Measurements from ENCODE around the gene SLC35F5.

- TF ChIP-seq CTCF (IDR thresholded peaks at IDR 0.05 in 2 of 3, conservative IDR thresholded peaks at IDR 0.05 in 1 of 3; ENCODE audit: borderline replicate concordance in 1 of 3, insufficient read depth in 1 of 3, low read depth in 2 of 3, low read length in 2 of 3) (no peak), EZH2phosphoT487 (IDR thresholded peaks at IDR 0.05; ENCODE audit: borderline replicate concordance) (no peak), EZH2 (IDR thresholded peaks at IDR 0.05) (no peak), CEBPB (IDR thresholded peaks at IDR 0.05; ENCODE audit: low read depth) (no peak), POLR2A (IDR thresholded peaks at IDR 0.05; ENCODE audit: borderline replicate concordance, extremely low read depth, insufficient read depth, insufficient read length) (no peak), SIN3A (IDR thresholded peaks at IDR 0.05; ENCODE audit: low read depth) (no peak), POLR2AphosphoS5 (IDR thresholded peaks at IDR 0.05; ENCODE audit: low read depth, low read length) (no peak), YY1 (IDR thresholded peaks at IDR 0.05; ENCODE audit: extremely low read depth, insufficient replicate concordance, low read depth, low read length) (no peak), SP1 (IDR thresholded peaks at IDR 0.05; ENCODE audit: low read depth) (no peak), ZNF274 (IDR thresholded peaks at IDR 0.05; ENCODE audit: low read depth, low read length) (no peak), RAD21 (IDR thresholded peaks at IDR 0.05; ENCODE audit: low read depth) (no peak)
- TF ChIP-seq, protein P1, sequence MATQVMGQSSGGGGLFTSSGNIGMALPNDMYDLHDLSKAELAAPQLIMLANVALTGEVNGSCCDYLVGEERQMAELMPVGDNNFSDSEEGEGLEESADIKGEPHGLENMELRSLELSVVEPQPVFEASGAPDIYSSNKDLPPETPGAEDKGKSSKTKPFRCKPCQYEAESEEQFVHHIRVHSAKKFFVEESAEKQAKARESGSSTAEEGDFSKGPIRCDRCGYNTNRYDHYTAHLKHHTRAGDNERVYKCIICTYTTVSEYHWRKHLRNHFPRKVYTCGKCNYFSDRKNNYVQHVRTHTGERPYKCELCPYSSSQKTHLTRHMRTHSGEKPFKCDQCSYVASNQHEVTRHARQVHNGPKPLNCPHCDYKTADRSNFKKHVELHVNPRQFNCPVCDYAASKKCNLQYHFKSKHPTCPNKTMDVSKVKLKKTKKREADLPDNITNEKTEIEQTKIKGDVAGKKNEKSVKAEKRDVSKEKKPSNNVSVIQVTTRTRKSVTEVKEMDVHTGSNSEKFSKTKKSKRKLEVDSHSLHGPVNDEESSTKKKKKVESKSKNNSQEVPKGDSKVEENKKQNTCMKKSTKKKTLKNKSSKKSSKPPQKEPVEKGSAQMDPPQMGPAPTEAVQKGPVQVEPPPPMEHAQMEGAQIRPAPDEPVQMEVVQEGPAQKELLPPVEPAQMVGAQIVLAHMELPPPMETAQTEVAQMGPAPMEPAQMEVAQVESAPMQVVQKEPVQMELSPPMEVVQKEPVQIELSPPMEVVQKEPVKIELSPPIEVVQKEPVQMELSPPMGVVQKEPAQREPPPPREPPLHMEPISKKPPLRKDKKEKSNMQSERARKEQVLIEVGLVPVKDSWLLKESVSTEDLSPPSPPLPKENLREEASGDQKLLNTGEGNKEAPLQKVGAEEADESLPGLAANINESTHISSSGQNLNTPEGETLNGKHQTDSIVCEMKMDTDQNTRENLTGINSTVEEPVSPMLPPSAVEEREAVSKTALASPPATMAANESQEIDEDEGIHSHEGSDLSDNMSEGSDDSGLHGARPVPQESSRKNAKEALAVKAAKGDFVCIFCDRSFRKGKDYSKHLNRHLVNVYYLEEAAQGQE (IDR thresholded peaks at IDR 0.05; ENCODE audit: low read depth), result no peak
- TF ChIP-seq, protein P2, sequence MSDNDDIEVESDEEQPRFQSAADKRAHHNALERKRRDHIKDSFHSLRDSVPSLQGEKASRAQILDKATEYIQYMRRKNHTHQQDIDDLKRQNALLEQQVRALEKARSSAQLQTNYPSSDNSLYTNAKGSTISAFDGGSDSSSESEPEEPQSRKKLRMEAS (IDR thresholded peaks at IDR 0.05), result no peak
- TF ChIP-seq, protein P3, sequence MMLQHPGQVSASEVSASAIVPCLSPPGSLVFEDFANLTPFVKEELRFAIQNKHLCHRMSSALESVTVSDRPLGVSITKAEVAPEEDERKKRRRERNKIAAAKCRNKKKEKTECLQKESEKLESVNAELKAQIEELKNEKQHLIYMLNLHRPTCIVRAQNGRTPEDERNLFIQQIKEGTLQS (IDR thresholded peaks at IDR 0.05), result no peak
These were observed 56.1 kb downstream of the SLC35F5 start for GRCh38 chr2:113700186-113700841.
